ENCODE results near the gene PFKFB3. TPM values are rescaled to one million over a fixed set of nuclear protein-coding genes. Genes with fewer than 3 reads are reported as not detected.
"Not testable (repeated sequence)": the region's sequence is repeated elsewhere in the genome, so short reads cannot be mapped to it uniquely, and the experiment has no call there.

PFKFB3 gene
- total and polyA plus RNA-seq, 2 experiments from 2014 or later: 47.6 TPM

GRCh38 chr10:6240254-6240653, 37.5 kb downstream of the PFKFB3 start:
- Histone ChIP-seq H3K4me1 (ENCODE audit: low read depth) (no peaks in the 10 kb centered on the region), H3K4me3 (no peak overlapping the region), H3K27me3 (no peaks in the 10 kb centered on the region), H3K9me3 (ENCODE audit: low read depth) (no peaks in the 10 kb centered on the region), H3K27ac (no peak overlapping the region), H3K36me3 (peaks cover 2% of the 10 kb centered on the region)
- DNase-seq (ENCODE audit: low read depth in 1 of 2, low spot score in 1 of 2): no peak
- no peak for TF ChIP-seq CTCF (IDR thresholded peaks at IDR 0.05; ENCODE audit: low read depth, low read length)

- no peak overlapping the region for H3K4me3 ChIP-seq
- no peak for TF ChIP-seq CTCF (IDR thresholded peaks at IDR 0.05; ENCODE audit: low read depth, low read length)
- H3K27ac ChIP-seq: no peak overlapping the region
- no peaks in the 10 kb centered on the region for H3K4me1 ChIP-seq (ENCODE audit: low read depth)
- H3K27me3 ChIP-seq: no peaks in the 10 kb centered on the region
- no peak for DNase-seq (ENCODE audit: low read depth in 1 of 2, low spot score in 1 of 2)
- no peaks in the 10 kb centered on the region for H3K36me3 ChIP-seq
- no peaks in the 10 kb centered on the region for H3K9me3 ChIP-seq (ENCODE audit: low read depth)
These were observed 39.4 kb downstream of the PFKFB3 start for GRCh38 chr10:6242089-6242488.

- no peaks in the 10 kb centered on the region for H3K9me3 ChIP-seq (ENCODE audit: low read depth)
- no peaks in the 10 kb centered on the region for H3K27me3 ChIP-seq
- H3K4me3 ChIP-seq: no peak overlapping the region
- DNase-seq (ENCODE audit: low read depth in 1 of 2, low spot score in 1 of 2): no peak
- no peaks in the 10 kb centered on the region for H3K36me3 ChIP-seq
- H3K27ac ChIP-seq: no peak overlapping the region
- H3K4me1 ChIP-seq (ENCODE audit: low read depth): no peaks in the 10 kb centered on the region
- TF ChIP-seq CTCF (IDR thresholded peaks at IDR 0.05; ENCODE audit: low read depth, low read length): no peak
These were observed 41.8 kb downstream of the PFKFB3 start for GRCh38 chr10:6244510-6244909.

GRCh38 chr10:6247041-6247712, 44.4 kb downstream of the PFKFB3 start:
- Histone ChIP-seq H3K4me1 (ENCODE audit: low read depth) (no peaks in the 10 kb centered on the region), H3K27me3 (no peaks in the 10 kb centered on the region), H3K9me3 (ENCODE audit: low read depth) (no peaks in the 10 kb centered on the region), H3K27ac (no peak overlapping the region), H3K4me3 (no peak overlapping the region), H3K36me3 (no peaks in the 10 kb centered on the region)
- no peak for TF ChIP-seq CTCF (IDR thresholded peaks at IDR 0.05; ENCODE audit: low read depth, low read length)
- peak in 1 of 2 donors; percentile 78 for DNase-seq (ENCODE audit: low read depth in 1 of 2, low spot score in 1 of 2)

DNA sequence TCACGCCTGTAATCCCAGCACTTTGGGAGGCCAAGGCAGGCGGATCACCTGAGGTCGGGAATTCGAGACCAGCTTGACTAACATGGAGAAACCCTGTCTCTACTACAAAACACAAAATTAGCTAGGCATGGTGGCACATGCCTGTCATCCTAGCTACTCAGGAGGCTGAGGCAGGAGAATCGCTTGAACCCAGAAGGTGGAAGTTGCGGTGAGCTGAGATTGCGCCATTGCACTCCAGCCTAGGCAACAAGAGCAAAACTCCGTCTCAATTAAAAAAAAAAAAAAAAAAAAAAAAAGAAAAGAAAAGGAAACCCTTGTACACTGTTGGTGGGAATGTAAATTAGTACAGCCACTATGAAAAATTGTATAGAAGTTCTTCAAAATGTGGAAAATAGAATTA, 46.2 kb downstream of the PFKFB3 start:
- not testable (repeated sequence) for H3K27ac ChIP-seq; H3K9me3 ChIP-seq (ENCODE audit: low read depth); DNase-seq (ENCODE audit: low read depth in 1 of 2, low spot score in 1 of 2); H3K4me1 ChIP-seq (ENCODE audit: low read depth); H3K27me3 ChIP-seq; H3K4me3 ChIP-seq; H3K36me3 ChIP-seq

- no peak for DNase-seq (ENCODE audit: low read depth in 1 of 2, low spot score in 1 of 2)
- H3K27ac ChIP-seq: no peak overlapping the region
- H3K4me3 ChIP-seq: no peak overlapping the region
- H3K4me1 ChIP-seq (ENCODE audit: low read depth): no peaks in the 10 kb centered on the region
- no peaks in the 10 kb centered on the region for H3K27me3 ChIP-seq
- no peaks in the 10 kb centered on the region for H3K9me3 ChIP-seq (ENCODE audit: low read depth)
- TF ChIP-seq CTCF (IDR thresholded peaks at IDR 0.05; ENCODE audit: low read depth, low read length): no peak
- H3K36me3 ChIP-seq: no peaks in the 10 kb centered on the region
These were observed 47.0 kb downstream of the PFKFB3 start for GRCh38 chr10:6249698-6250097.
